K562 (cell line): ENCODE measurements around the gene CCR9. TPM values are rescaled to one million over a fixed set of nuclear protein-coding genes. Genes with fewer than 3 reads are reported as not detected.
A peak's percentile ranks its signal among the peaks of the same experiment; 100 is the strongest.

Experiments used
- ATAC-seq: fragments of 200-7000 bp; cut with Tn5 transposase; 3 replicates; pipeline ENCODE4 v1.9.1; 2020; ENCODE audit warnings: moderate library complexity
- BruUV-seq: library from RNA; stranded (reverse); fragments of 400-500 nt; replicated peaks from 2 replicates; lab custom pipeline; 2021; lab: Mats Ljungman, UMichigan
- CTCF ChIA-PET: fragments of 300-600 bp; formaldehyde crosslinking; extraction: SDS; loops from one replicate; lab custom pipeline; 2021; ENCODE audit warnings: low intra/inter-chr PET ratio; lab: Yijun Ruan, JAX
- POLR2A ChIA-PET: fragments of 300-600, 350-650 bp; sonication (Branson Sonifier 250); formaldehyde crosslinking; extraction: SDS; loops from one replicate; lab custom pipeline; 2021; ENCODE audit warnings: antibody characterized with exemption, inconsistent platforms; lab: Yijun Ruan, JAX
- DNase-seq, 4 experiments: peaks; one replicate each; pipeline versions ENCODE4 v3.0.0 to v3.0.0-alpha.2; 2011 to 2018; ENCODE audit warnings: low spot score in 3 of 4, mixed read lengths in 3 of 4; ENCODE audit errors: extremely low read depth in 1 of 4
- FAIRE-seq: peaks from 2 replicates; lab custom pipeline; 2011; peaks lifted over from hg19 to GRCh38; lab: Jason Lieb, UNC
- H2AFZ ChIP-seq: 2 replicates; pipeline ENCODE4 v1.6.0; 2011; ENCODE audit warnings: low read depth, low read length, control low read depth, inconsistent platforms
- H3K27ac ChIP-seq: fragments of 200-600 bp; 3 replicates; pipeline ENCODE4 v1.8.0; 2011; ENCODE audit warnings: low read depth, mild to moderate bottlenecking, control low read depth, inconsistent platforms, low read length, moderate library complexity, mixed read lengths; ENCODE audit errors: extremely low read depth
- H3K27me3 ChIP-seq, 2 experiments: fragments of 300-600 bp in 1 of 2; 2 replicates in 1 of 2; 3 replicates in 1 of 2; pipeline versions ENCODE4 v1.6.0 to v1.8.0; 2011; ENCODE audit warnings: inconsistent platforms in 2 of 2, low read length in 2 of 2, mild to moderate bottlenecking in 1 of 2, mixed read lengths in 1 of 2, moderate library complexity in 1 of 2; ENCODE audit not compliant: control insufficient read depth in 2 of 2, insufficient read depth in 2 of 2
- H3K36me3 ChIP-seq: fragments of 300-600 bp; 3 replicates; pipeline ENCODE4 v1.8.0; 2011; ENCODE audit warnings: mild to moderate bottlenecking, low read length, inconsistent platforms; ENCODE audit not compliant: control insufficient read depth, insufficient read depth
- H3K4me1 ChIP-seq, 2 experiments: fragments of 200-600 bp in 1 of 2; replicated peaks in 1 of 2; 2 replicates in 1 of 2; 3 replicates in 1 of 2; pipeline versions ENCODE4 v1.5.1 to v1.8.0; 2011; ENCODE audit warnings: inconsistent platforms in 2 of 2, low read length in 2 of 2, mild to moderate bottlenecking in 1 of 2, mixed read lengths in 1 of 2, moderate library complexity in 1 of 2; ENCODE audit not compliant: control insufficient read depth in 2 of 2, insufficient read depth in 2 of 2
- H3K4me2 ChIP-seq: 2 replicates; pipeline ENCODE4 v1.6.1; 2011; ENCODE audit warnings: low read length, control low read depth, inconsistent platforms, mixed read lengths; ENCODE audit not compliant: insufficient read depth
- H3K4me3 ChIP-seq: fragments of 200-600 bp; sonication (generic), shearing (Covaris generic); 2 replicates; pipeline ENCODE4 v1.5.1; 2016; ENCODE audit warnings: control low read depth, inconsistent platforms
- H3K79me2 ChIP-seq: fragments of 200-600 bp; 3 replicates; pipeline ENCODE4 v1.8.0; 2011; ENCODE audit warnings: low read length, inconsistent platforms; ENCODE audit not compliant: control insufficient read depth, insufficient read depth
- H3K9ac ChIP-seq, 2 experiments: 2 replicates each; pipeline versions ENCODE4 v1.6.0 to v1.6.1; 2011; ENCODE audit warnings: low read depth in 2 of 2, low read length in 2 of 2, control low read depth in 1 of 2, inconsistent platforms in 1 of 2, mild to moderate bottlenecking in 1 of 2, mixed read lengths in 1 of 2; ENCODE audit not compliant: insufficient read depth in 1 of 2
- H3K9me1 ChIP-seq: one replicate; pipeline ENCODE4 v1.6.0; 2011; ENCODE audit warnings: inconsistent platforms, mild to moderate bottlenecking, low read length, moderate library complexity; ENCODE audit not compliant: control insufficient read depth, insufficient read depth
- H3K9me3 ChIP-seq: replicated peaks from 2 replicates; pipeline ENCODE4 v1.5.1; 2011; ENCODE audit warnings: low read depth, low read length, inconsistent platforms; ENCODE audit not compliant: control insufficient read depth, insufficient read depth
- H4K20me1 ChIP-seq: replicated peaks from 2 replicates; pipeline ENCODE4 v1.6.1; 2011; ENCODE audit warnings: low read length, inconsistent platforms, mixed read lengths; ENCODE audit not compliant: control insufficient read depth, insufficient read depth
- CSDE1 ChIP-seq, 2 experiments: fragments of 450-650 bp; IDR thresholded peaks; 2 replicates each; pipeline ENCODE4 v1.6.1; 2016; ENCODE audit warnings: mild to moderate bottlenecking in 1 of 2
- MEF2A ChIP-seq: IDR thresholded peaks from 2 replicates; pipeline ENCODE4 v1.6.1; 2011; ENCODE audit warnings: low read depth, mild to moderate bottlenecking, low read length, moderate library complexity; ENCODE audit not compliant: control insufficient read depth
- NFIC ChIP-seq: fragments of 450-650 bp; IDR thresholded peaks from 2 replicates; pipeline ENCODE4 v1.6.1; 2017; ENCODE audit warnings: mild to moderate bottlenecking, inconsistent platforms
- SRSF1 ChIP-seq: fragments of 200-400 bp; formaldehyde crosslinking; IDR thresholded peaks from 2 replicates; pipeline ENCODE4 v1.6.1; 2017; ENCODE audit warnings: mild to moderate bottlenecking, low read depth, low read length, moderate library complexity
- SRSF3 ChIP-seq: fragments of 200-400 bp; formaldehyde crosslinking; IDR thresholded peaks from 2 replicates; pipeline ENCODE4 v1.6.1; 2016; ENCODE audit warnings: mild to moderate bottlenecking, low read length, moderate library complexity; ENCODE audit not compliant: insufficient read depth
- TAF7 ChIP-seq: fragments of 450-650 bp; IDR thresholded peaks from 2 replicates; pipeline ENCODE4 v1.6.1; 2016; ENCODE audit warnings: missing genetic modification characterization, missing compliant biosample characterization
- XRCC5 ChIP-seq: fragments of 200-400 bp; formaldehyde crosslinking; IDR thresholded peaks from 2 replicates; pipeline ENCODE4 v1.6.1; 2017; ENCODE audit warnings: low read depth, mild to moderate bottlenecking, low read length
- ZNF224 ChIP-seq: sonication (generic); formaldehyde crosslinking; IDR thresholded peaks from 2 replicates; pipeline ENCODE4 v1.8.0; 2022; ENCODE audit warnings: mild to moderate bottlenecking, missing genetic modification reagents
- ZNF785 ChIP-seq: fragments of 250-450 bp; sonication (Bioruptor Pico); IDR thresholded peaks from 2 replicates; pipeline ENCODE4 v1.4.0; 2020; ENCODE audit warnings: mild to moderate bottlenecking
- WGBS: fragments of 100-300 bp; shearing (Covaris generic); methylation state at CpG from one replicate; pipeline ENCODE4 v1.1.6; 2016; ENCODE audit warnings: low coverage, mixed read lengths; ENCODE audit not compliant: insufficient coverage; ENCODE audit errors: missing lambda C conversion rate; 5-methylcytosine and 5-hydroxymethylcytosine counted together
- in situ Hi-C: fragments of 300-500 bp; cut with MboI; formaldehyde crosslinking; loops from 4 replicates; pipeline ENCODE4 v1.15.0; 2018; ENCODE audit warnings: inconsistent platforms, mixed read lengths
- intact Hi-C: fragments of 100-400 bp; cut with micrococcal nuclease; formaldehyde crosslinking; loops from 2 replicates; pipeline ENCODE4 v1.14.2; 2022
- polyA plus RNA-seq, 8 experiments: library from polyadenylated mRNA; depleted of rRNA in 4 of 8; stranded (reverse) in 5 of 8; unstranded in 3 of 8; fragments of >200 nt; fragmentation: Nextera tagmentation in 2 of 8; fragmentation: Illumina TruSeq in 1 of 8; extraction: Ambion mirVana in 2 of 8; extraction: Trizol in 1 of 8; gene quantifications; 2 replicates each; pipeline versions ENCODE4 v1.2.1 to v1.2.3, GENCODE V29; 2011 to 2014; ENCODE audit warnings: inconsistent platforms in 1 of 8, missing spikeins in 1 of 8
- total RNA-seq, 7 experiments: library from RNA; depleted of rRNA in 6 of 7; stranded (reverse); fragments of >200 nt in 6 of 7; fragmentation: Illumina TruSeq in 2 of 7; extraction: Trizol in 2 of 7; gene quantifications; 2 replicates each; pipeline versions ENCODE4 v1.2.1 to v1.2.3, GENCODE V29; 2011 to 2021; ENCODE audit warnings: low replicate concordance in 1 of 7
- TF ChIP-seq, protein P1 (sequence below): fragments of 250-450 bp; sonication (Bioruptor Pico); IDR thresholded peaks from 2 replicates; pipeline ENCODE4 v1.8.0; 2021; ENCODE audit warnings: borderline replicate concordance, mild to moderate bottlenecking, moderate library complexity; ENCODE audit not compliant: poor library complexity, severe bottlenecking
- TF ChIP-seq, protein P2 (sequence below): fragments of 250-450 bp; sonication (Bioruptor Pico); IDR thresholded peaks from 2 replicates; pipeline ENCODE4 v1.9.0; 2021; ENCODE audit warnings: mild to moderate bottlenecking, inconsistent platforms

CCR9 gene
- total and polyA plus RNA-seq, 9 of the 15 experiments (the other 6 are each of a cell fraction or from before 2014, with no cell fraction given) = not detected

DNA sequence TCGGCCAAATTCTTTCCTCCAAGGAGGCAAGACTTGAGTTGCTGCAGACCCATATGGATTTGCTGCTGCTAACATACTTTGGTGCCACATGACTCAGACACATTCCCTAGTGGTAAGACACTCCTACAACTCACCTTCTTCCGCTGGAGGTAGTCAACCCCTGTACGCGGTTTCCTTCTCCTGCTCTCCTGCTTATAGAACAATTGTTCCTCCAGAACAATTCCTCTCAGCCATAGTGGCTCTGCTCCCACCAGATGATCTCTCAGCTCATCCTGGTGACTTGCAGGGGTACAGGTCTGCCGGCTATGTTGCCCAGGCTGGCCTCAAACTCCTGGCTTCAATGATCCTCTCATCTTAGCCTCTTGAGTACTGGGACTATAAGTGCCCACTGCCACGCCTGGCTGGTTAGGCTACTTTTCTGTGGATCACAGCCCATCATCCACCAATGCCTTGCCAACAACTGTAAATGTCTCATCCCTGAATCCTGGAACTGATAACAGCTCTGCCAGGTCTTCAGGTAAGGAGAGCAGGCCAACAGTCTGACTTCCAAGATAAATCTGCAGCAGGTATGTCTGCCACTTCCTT is 54.5 kb downstream of the CCR9 start:
- no TSS peak for BruUV-seq
- Histone ChIP-seq H3K4me3 (no peak overlapping the region), H2AFZ (no peak overlapping the region), H4K20me1 (no peaks in the 10 kb centered on the region), H3K27ac (no peak overlapping the region), H3K79me2 (no peaks in the 10 kb centered on the region), H3K4me1 (peaks cover 4 to 6% of the 10 kb centered on the region in 2 experiments; a peak in 1 of 5 replicates), H3K4me2 (no peak overlapping the region), H3K27me3 (no peaks in the 10 kb centered on the region), H3K9ac (no peak overlapping the region), H3K36me3 (peaks cover 32% of the 10 kb centered on the region; the same call in 2 of the 3 replicates), H3K9me1 (no peaks in the 10 kb centered on the region), H3K9me3 (no peaks in the 10 kb centered on the region)
- FAIRE-seq (no peak), DNase-seq (no peak), ATAC-seq (no peak)
- 88% methylated on average over 6 of the region's 6 CpGs for whole genome bisulfite sequencing
- TF ChIP-seq ZNF224 (CRISPR knock-in tag) (peak; percentile 100), XRCC5 (no peak), NFIC (peak; percentile 4; the same call in 1 of the 2 replicates), TAF7 (no peak), SRSF3 (no peak), SRSF1 (no peak), MEF2A (no peak), CSDE1 (IDR thresholded peaks at IDR 0.05) (no peak), ZNF785 (CRISPR knock-in tag) (no peak)
- TF ChIP-seq, protein P1, sequence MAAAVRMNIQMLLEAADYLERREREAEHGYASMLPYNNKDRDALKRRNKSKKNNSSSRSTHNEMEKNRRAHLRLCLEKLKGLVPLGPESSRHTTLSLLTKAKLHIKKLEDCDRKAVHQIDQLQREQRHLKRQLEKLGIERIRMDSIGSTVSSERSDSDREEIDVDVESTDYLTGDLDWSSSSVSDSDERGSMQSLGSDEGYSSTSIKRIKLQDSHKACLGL = no peak
- TF ChIP-seq, protein P2, sequence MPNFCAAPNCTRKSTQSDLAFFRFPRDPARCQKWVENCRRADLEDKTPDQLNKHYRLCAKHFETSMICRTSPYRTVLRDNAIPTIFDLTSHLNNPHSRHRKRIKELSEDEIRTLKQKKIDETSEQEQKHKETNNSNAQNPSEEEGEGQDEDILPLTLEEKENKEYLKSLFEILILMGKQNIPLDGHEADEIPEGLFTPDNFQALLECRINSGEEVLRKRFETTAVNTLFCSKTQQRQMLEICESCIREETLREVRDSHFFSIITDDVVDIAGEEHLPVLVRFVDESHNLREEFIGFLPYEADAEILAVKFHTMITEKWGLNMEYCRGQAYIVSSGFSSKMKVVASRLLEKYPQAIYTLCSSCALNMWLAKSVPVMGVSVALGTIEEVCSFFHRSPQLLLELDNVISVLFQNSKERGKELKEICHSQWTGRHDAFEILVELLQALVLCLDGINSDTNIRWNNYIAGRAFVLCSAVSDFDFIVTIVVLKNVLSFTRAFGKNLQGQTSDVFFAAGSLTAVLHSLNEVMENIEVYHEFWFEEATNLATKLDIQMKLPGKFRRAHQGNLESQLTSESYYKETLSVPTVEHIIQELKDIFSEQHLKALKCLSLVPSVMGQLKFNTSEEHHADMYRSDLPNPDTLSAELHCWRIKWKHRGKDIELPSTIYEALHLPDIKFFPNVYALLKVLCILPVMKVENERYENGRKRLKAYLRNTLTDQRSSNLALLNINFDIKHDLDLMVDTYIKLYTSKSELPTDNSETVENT (CRISPR knock-in tag) = no peak
- ChIA-PET POLR2A (interaction anchor here (0.6 to 1.2 kb wide), 2 partner anchors 10 to 891 kb away, joined by 3 read pairs; no protein-coding TSS in a partner anchor), CTCF (interaction anchor here (1.0 to 7.6 kb wide), 2 partner anchors 139 to 903 kb away, joined by 3 to 123 read pairs; no protein-coding TSS in a partner anchor)
- in situ Hi-C loops = loop anchor here (5.0 kb wide), 1 partner anchor 136 kb away; no protein-coding TSS in a partner anchor
- intact Hi-C loops = no loop called here
